ENCODE results near the gene CTRL. TPM values are rescaled to one million over a fixed set of nuclear protein-coding genes. Genes with fewer than 3 reads are reported as not detected.
"Not testable (repeated sequence)": the region's sequence is repeated elsewhere in the genome, so short reads cannot be mapped to it uniquely, and the experiment has no call there.

The CTRL gene
- total and polyA plus RNA-seq, 4 donors, result 1.0 to 2.5 (median 2.0) TPM; not detected in 1

GRCh38 chr16:67977005-67977404, 45.3 kb upstream of the CTRL start:
- DNase-seq, result no peak
- Histone ChIP-seq H3K9ac (ENCODE audit: insufficient read depth in 1 of 2, low read length in 2 of 2) (no peak overlapping the region), H3K27me3 (ENCODE audit: control insufficient read depth in 3 of 3, insufficient read depth in 3 of 3, low read length in 2 of 3) (no peaks in the 10 kb centered on the region), H3K4me3 (no peak overlapping the region), H3K4me1 (ENCODE audit: control insufficient read depth in 5 of 5, insufficient read depth in 5 of 5, low read length in 5 of 5) (no peaks in the 10 kb centered on the region), H3K27ac (ENCODE audit: low read depth in 1 of 2, low read length in 1 of 2) (no peak overlapping the region), H3K36me3 (ENCODE audit: control insufficient read depth in 4 of 4, insufficient read depth in 4 of 4, low read length in 4 of 4) (no peaks in the 10 kb centered on the region), H3K9me3 (ENCODE audit: control insufficient read depth in 4 of 4, insufficient read depth in 3 of 4, low read length in 3 of 4) (no peaks in the 10 kb centered on the region)
- no peak for ATAC-seq (ENCODE audit: insufficient read depth, low FRiP score)
- 70 to 72% methylated on average over 5 of the region's 5 CpGs for WGBS, 2 donors
- TF ChIP-seq CTCF (IDR thresholded peaks at IDR 0.05; ENCODE audit: control extremely low read depth, extremely low read depth), result no peak

GRCh38 chr16:67976205-67976604, 44.5 kb upstream of the CTRL start:
- no peak for ATAC-seq (ENCODE audit: insufficient read depth, low FRiP score)
- no peaks in the 10 kb centered on the region for H3K36me3 ChIP-seq (ENCODE audit: control insufficient read depth in 4 of 4, insufficient read depth in 4 of 4, low read length in 4 of 4)
- H3K9ac ChIP-seq (ENCODE audit: insufficient read depth in 1 of 2, low read length in 2 of 2), result no peak overlapping the region

GRCh38 chr16:67975321-67976105, 43.9 kb upstream of the CTRL start:
- TF ChIP-seq CTCF (IDR thresholded peaks at IDR 0.05; ENCODE audit: control extremely low read depth, extremely low read depth), result no peak
- Histone ChIP-seq H3K27ac (ENCODE audit: low read depth in 1 of 2, low read length in 1 of 2) (no peak overlapping the region), H3K4me1 (ENCODE audit: control insufficient read depth in 5 of 5, insufficient read depth in 5 of 5, low read length in 5 of 5) (no peaks in the 10 kb centered on the region), H3K4me3 (no peak overlapping the region), H3K9ac (ENCODE audit: insufficient read depth in 1 of 2, low read length in 2 of 2) (no peak overlapping the region), H3K27me3 (ENCODE audit: control insufficient read depth in 3 of 3, insufficient read depth in 3 of 3, low read length in 2 of 3) (no peaks in the 10 kb centered on the region), H3K36me3 (ENCODE audit: control insufficient read depth in 4 of 4, insufficient read depth in 4 of 4, low read length in 4 of 4) (no peaks in the 10 kb centered on the region), H3K9me3 (ENCODE audit: control insufficient read depth in 4 of 4, insufficient read depth in 3 of 4, low read length in 3 of 4) (no peaks in the 10 kb centered on the region)
- ATAC-seq (ENCODE audit: insufficient read depth, low FRiP score) (no peak), DNase-seq (no peak)
- 71 to 84% methylated on average over 14 of the region's 14 CpGs for whole genome bisulfite sequencing, 2 donors

More at GRCh38 chr16:67976205-67976604, 44.5 kb upstream of the CTRL start:
- Histone ChIP-seq H3K9me3 (ENCODE audit: control insufficient read depth in 4 of 4, insufficient read depth in 3 of 4, low read length in 3 of 4) (no peaks in the 10 kb centered on the region), H3K4me3 (no peak overlapping the region), H3K4me1 (ENCODE audit: control insufficient read depth in 5 of 5, insufficient read depth in 5 of 5, low read length in 5 of 5) (no peaks in the 10 kb centered on the region), H3K27ac (ENCODE audit: low read depth in 1 of 2, low read length in 1 of 2) (no peak overlapping the region), H3K27me3 (ENCODE audit: control insufficient read depth in 3 of 3, insufficient read depth in 3 of 3, low read length in 2 of 3) (no peaks in the 10 kb centered on the region)
- no peak for DNase-seq
- TF ChIP-seq CTCF (IDR thresholded peaks at IDR 0.05; ENCODE audit: control extremely low read depth, extremely low read depth), result no peak
- WGBS, 2 donors, result 96 to 98% methylated on average over 2 of the region's 2 CpGs

- 94 to 95% methylated on average over 7 of the region's 7 CpGs for WGBS, 2 donors
- not testable (repeated sequence) for H3K9ac ChIP-seq (ENCODE audit: insufficient read depth in 1 of 2, low read length in 2 of 2); H3K27ac ChIP-seq (ENCODE audit: low read depth in 1 of 2, low read length in 1 of 2); H3K36me3 ChIP-seq (ENCODE audit: control insufficient read depth in 4 of 4, insufficient read depth in 4 of 4, low read length in 4 of 4); ATAC-seq (ENCODE audit: insufficient read depth, low FRiP score); H3K4me3 ChIP-seq; DNase-seq; H3K9me3 ChIP-seq (ENCODE audit: control insufficient read depth in 4 of 4, insufficient read depth in 3 of 4, low read length in 3 of 4); H3K27me3 ChIP-seq (ENCODE audit: control insufficient read depth in 3 of 3, insufficient read depth in 3 of 3, low read length in 2 of 3)
- peaks cover 0 to 12% (median under 1%) of the 10 kb centered on the region in 5 donors for H3K4me1 ChIP-seq (ENCODE audit: control insufficient read depth in 5 of 5, insufficient read depth in 5 of 5, low read length in 5 of 5)
Observed at GRCh38 chr16:67972285-67972684, 40.6 kb upstream of the CTRL start.
